ENCODE results near the gene MYCBPAP.

MYCBPAP gene

DNA sequence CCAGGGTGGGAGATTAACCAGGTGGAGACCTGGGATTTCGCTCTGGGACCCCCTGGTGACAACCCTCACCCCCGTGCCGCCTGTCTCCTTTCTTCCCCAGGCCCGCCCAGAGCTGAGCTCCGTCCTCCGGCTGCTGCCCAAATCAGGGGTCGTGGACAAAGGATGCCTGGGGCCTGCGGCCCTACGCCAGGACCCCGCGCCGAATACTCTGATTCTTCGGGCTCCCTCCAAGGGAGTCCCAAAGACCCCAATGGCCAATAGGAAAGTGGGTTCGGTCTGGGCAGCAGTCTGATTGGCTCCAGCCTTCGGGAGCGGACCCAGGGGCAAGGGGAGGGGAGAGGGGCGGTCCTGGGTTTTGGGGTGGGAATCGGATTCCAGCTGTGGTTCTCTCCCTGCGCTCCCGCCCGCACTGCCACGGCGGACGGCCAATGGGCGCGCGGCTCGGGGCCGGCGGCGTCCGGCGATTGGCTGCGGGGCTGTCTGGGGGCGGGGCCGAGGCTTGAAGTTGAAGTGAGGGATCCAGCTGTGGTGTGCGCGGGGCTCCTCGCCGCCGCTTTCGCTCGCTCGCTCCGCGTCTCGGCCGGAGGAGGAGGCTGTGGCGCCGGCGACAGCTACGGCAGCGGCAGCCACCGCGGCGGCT, 52.1 kb downstream of the MYCBPAP start, which contains the start of gene CACNA1G:
CACNA1G (plus strand) TSS at position 531 of the 640 bp plus-strand sequence. CDS start 745 bp downstream, outside the sequence.
- DNase-seq: peak; percentile 95

DNA sequence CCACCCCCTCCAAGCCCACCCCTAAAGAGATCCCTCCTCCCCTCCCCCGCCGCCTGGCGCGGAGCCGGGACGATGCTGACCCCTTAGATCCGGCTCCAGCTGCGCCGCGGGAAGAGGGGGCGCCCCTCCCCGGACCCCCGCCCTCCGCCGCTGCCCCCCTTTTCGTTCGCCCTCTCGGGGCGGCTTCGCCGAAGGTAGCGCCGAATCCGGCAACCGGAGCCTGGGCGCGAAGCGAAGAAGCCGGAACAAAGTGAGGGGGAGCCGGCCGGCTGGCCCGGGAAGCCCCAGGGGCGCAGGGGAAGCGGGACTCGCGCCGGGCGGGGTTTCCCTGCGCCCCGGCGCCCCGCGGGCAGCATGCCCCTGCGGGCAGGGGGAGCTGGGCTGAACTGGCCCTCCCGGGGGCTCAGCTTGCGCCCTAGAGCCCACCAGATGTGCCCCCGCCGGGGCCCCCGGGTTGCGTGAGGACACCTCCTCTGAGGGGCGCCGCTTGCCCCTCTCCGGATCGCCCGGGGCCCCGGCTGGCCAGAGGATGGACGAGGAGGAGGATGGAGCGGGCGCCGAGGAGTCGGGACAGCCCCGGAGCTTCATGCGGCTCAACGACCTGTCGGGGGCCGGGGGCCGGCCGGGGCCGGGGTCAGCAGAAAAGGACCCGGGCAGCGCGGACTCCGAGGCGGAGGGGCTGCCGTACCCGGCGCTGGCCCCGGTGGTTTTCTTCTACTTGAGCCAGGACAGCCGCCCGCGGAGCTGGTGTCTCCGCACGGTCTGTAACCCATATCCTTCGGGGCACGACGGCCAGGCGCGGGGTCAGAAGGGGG, 52.9 kb downstream of the MYCBPAP start:
- DNase-seq: peak; percentile 32

DNA sequence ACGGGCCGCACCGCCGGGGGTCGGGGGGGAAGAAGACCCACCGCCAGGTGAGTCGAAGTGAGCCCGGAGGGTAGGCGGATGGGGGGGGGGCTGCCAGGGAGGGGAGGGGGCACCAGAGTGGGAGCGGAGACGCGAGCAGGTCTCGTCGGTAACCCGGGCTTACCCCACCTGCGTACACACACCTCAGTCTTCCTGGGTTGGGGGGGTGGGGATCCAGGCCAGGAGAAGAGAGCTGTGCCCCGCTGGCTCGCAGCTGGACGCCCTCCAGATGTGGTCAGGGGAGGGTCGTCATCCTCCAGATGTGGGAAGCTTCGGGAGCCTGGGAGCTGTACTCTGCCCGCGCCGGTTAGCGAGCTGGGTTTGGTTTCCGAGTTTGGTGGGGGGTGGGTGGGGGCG, 53.5 kb downstream of the MYCBPAP start:
- DNase-seq: no peak

DNA sequence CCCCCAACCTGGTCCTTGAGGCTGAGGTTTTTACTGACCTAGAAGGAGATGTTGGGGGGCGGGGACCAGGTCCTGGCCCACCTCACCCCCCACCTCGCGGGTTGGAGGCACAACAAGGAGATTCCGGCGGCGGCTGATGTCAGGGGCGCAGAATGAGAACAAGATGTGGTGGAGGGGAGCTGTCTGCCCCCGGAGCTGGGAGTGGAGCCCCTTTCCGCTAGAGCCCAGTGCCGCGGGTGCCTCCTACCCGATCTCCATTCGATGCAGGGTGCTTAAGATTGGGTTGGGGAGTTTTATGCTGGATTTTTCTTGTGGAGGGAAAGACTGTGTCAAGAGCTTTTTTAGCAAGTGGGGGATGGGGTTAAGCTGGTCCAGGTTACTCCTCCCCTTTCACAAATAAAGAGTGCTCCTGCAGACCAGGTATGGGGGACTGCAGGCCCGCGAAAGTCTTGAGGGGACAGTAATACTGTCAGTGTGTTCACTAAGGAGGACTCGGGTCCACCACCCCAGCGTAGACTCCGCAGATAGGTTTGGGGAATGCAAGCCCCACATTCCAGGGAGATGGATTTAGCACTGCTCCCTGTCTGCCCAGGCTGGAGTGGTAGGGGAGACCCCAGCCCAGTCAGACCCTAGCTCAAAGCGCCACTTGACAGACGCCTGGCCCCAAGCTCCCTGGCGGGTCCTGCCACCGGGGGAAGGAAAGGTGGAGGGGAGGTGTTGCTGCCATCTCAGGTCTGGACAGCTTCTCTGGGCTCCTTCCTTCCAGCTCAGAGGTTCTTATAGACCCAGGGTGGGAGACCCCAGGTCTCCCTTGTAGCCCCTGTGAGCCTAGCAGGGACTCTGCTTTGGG, 54.2 kb downstream of the MYCBPAP start:
- peak; percentile 51 for DNase-seq

DNA sequence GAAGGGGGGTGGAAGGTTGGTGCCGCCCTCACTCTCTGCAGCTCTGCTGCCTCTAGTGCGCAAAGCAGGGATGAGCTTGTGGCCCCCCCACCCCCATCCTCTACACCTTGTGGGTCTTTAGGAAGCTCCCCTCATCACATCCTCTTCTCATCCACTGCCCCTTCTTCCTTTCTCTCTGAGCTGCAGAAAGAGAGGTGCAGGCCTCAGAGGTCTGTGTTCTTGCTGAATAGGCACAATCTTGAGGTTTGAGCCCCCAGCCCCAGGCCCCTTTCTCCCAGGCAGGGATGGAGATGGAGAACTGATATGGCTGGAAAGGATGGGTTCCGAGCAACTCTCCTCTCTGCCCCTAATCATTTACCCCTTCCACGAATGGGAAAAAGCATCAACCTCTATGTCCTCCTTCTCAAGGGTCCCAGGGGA, 54.9 kb downstream of the MYCBPAP start:
- DNase-seq: peak; percentile 56

DNA sequence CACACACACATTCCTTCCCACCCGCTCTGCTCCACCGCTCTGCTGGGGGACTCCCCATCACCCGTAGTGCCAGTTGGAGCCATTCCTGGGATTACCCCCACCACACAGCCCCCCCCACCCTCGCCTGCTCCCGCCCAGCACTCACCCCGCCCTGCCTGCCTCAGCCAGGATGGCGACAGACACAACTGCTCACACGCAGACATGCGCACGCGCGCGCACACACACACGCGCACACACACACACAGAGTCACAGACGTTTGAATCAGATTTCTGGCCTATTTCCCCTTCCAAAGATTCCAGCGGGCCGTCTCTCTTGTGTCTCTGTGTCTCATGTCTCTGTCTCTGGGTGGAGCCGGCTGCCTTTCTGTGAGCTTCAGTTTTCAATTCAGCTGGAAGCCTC, 56.7 kb downstream of the MYCBPAP start:
- peak; percentile 61 for DNase-seq

DNA sequence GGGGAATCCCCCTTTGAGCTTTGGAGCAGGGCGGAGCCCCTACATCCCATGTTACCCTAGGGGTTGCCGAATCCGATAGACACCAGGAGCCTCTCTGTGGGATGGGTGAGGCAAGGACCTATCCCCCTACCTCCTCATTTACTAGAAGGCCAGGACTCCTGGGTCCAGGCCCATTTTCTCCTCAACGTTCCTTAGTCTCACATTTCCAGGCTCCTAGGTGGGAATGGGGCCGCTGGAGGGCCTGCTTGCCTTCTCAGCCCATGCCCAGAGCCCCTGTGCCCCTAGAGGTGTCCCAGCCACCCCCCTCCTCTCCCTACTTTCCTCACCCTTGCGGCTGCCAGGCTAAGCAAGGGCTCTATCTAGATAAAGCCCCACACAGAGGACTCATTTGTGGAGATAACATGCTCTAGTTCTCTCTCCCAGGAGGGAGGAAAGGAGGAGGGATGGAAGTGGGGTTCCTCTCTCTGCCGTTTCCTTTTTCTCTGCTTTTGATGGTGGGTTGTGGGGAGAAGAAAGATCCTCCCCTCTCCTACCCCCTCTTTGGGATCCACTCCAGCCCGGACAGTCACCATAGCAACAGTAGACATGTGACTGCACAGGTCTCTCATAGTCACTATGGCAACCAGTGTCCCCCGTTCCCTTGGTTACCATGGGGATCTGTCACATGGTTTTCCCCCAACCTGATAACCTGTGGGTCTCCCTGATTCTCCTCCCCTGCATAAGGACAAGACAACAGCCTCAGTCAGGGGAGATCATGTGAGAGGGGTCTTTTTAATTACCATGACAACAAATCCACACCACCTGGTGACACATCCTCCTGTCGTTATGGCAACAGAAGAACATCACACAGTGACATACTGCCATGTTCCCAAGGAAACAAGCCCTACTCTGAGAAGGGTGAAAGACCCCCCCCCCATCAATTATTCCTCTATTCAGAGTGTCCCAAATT, 57.4 kb downstream of the MYCBPAP start:
- DNase-seq: peak; percentile 88

DNA sequence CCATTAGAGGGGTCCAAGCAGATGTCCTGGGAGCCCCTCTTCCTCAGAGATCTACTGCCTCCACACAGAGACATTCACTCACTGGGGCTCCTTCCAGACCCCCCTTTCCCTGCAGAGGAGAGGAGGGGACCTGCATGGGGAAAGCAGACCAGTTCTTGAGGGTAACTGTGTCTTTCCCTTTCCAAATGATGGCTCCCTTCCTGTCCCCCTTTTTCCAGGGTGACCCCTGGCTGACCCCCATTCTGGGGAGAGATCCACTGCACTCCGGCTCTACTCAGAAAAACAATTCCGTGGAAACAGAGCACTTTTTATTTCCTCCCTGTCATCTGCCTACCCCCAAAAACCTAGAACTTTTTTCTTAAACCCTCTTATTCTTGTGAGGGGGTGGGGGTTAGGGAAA, 58.6 kb downstream of the MYCBPAP start:
- no peak for DNase-seq

DNA sequence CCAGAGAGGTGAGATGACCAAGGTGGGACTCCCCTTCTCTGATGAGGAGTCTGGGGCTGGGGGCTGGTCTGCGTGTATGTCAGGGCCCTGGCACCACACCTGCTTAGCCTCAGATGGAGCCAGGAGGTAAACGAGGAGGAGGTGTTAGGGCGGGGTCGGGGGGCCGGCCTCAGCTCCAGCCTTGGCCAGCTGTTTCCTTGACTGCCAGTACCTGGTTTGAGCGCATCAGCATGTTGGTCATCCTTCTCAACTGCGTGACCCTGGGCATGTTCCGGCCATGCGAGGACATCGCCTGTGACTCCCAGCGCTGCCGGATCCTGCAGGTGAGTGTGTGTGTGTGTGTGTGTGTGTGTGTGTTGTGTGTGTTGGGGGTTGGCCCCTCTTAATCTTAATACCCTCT, 60.4 kb downstream of the MYCBPAP start:
- DNase-seq: no peak

DNA sequence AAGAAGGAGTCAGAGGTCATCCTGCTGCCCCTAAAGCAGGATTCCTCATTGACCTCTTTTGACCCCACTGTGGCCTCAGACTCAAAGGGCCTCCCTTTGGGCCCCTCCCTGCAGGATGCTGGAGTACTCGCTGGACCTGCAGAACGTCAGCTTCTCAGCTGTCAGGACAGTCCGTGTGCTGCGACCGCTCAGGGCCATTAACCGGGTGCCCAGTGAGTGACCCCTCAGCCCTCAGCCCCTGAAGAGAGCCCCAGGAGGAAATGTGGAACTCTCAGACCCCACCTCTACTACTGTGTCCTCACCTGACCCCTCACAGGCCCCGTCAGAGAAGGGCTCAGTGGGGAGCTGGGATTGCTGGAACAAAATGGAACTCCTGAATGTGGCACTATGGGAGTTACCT, 61.4 kb downstream of the MYCBPAP start:
- DNase-seq: no peak

DNA sequence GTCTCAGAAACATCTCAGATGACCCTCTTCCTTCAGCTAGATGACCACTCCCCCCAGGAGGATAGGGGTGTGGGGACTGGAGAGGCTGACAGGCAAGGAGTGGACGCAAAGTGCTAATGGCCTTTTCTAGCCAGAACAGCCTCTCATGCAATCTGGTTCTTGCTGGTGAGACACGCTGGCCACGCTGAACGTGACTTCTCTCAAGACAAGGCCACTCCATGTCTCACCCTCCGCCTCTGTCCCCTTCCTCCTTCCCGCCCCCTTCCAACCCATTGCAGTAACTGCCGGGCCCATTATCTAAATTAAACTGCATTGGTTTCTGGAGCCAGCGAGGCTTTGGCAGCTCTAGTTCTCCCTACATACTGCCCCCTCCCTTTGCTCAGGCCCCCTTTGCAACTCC, 61.8 kb downstream of the MYCBPAP start:
- peak; percentile 75 for DNase-seq

DNA sequence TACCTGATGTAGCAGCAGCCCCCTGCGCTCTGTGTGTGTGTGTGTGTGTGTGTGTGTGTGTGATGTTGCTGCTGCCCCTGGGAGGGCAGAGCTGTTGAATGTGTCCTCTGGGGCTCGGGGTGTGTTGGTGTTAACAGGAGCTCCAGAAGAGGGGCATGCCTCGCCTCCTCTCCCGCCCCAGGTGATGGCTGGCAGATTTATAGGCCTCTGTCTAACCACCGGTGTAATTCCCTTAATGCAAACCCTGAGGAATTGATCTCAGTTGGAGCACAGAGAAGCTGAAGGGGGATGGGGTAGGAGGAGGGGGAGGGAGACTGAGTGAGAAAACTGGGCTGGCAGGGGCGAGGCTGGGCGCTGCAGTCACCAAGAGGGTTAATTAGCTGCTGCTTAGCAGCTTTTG, 62.3 kb downstream of the MYCBPAP start:
- peak; percentile 96 for DNase-seq

DNA sequence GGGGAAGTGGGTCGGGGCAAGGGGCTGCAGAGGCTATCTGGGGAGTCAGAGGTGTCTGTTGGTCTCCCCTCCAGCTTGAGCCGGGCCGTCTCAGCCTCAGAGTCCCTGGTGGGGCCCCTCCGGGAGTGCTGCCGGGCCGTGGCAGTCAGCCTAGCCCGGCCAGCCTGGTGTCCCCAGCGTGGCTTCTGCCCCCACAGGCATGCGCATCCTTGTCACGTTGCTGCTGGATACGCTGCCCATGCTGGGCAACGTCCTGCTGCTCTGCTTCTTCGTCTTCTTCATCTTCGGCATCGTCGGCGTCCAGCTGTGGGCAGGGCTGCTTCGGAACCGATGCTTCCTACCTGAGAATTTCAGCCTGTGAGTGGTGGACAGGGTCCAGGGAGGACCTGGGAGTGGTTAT, 63.4 kb downstream of the MYCBPAP start:
- DNase-seq: no peak

DNA sequence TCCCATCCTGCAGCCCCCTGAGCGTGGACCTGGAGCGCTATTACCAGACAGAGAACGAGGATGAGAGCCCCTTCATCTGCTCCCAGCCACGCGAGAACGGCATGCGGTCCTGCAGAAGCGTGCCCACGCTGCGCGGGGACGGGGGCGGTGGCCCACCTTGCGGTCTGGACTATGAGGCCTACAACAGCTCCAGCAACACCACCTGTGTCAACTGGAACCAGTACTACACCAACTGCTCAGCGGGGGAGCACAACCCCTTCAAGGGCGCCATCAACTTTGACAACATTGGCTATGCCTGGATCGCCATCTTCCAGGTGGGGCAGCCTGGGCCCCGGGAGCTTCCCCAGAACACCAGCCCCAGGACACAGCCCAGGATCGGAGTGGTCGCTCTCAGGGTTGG, 64.3 kb downstream of the MYCBPAP start:
- no peak for DNase-seq

DNA sequence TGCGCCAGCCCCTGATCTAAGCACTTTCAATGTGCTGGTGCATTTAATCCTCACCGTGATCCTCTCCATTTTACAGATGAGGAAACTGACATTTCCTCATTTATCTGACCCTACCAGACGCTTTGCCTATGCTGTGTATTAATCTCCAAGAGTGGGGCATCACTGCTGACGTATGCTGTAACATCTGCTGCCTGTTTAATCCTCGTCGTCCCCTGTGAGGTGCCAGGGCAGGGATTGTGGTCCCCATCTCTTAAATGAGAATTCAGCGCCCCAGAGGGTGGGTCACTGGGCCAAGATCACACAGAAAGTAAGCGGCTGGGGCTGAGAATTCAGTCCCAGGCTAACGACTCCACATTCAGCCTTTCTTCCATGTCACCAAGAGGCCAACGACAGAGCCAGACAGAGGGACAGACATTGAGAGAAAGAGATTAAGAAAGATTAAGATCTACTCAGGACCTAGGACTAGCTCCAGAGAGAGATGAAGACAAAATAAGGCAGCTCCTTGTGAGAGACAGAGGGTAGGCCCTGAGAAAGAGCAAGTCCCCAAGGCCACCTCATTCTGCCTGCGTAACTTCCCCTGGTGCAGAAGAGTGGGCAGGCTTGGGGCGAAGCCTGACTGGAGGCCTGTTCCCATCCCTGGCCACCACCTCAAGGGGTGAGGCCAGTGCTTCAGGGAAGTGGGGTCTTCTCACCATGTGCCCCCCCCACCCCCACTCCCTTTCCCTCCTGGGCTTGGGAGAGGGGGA, 65.8 kb downstream of the MYCBPAP start:
- peak; percentile 97 for DNase-seq

DNA sequence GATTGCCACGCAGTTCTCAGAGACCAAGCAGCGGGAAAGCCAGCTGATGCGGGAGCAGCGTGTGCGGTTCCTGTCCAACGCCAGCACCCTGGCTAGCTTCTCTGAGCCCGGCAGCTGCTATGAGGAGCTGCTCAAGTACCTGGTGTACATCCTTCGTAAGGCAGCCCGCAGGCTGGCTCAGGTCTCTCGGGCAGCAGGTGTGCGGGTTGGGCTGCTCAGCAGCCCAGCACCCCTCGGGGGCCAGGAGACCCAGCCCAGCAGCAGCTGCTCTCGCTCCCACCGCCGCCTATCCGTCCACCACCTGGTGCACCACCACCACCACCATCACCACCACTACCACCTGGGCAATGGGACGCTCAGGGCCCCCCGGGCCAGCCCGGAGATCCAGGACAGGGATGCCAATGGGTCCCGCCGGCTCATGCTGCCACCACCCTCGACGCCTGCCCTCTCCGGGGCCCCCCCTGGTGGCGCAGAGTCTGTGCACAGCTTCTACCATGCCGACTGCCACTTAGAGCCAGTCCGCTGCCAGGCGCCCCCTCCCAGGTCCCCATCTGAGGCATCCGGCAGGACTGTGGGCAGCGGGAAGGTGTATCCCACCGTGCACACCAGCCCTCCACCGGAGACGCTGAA, 67.5 kb downstream of the MYCBPAP start:
- peak; percentile 33 for DNase-seq

DNA sequence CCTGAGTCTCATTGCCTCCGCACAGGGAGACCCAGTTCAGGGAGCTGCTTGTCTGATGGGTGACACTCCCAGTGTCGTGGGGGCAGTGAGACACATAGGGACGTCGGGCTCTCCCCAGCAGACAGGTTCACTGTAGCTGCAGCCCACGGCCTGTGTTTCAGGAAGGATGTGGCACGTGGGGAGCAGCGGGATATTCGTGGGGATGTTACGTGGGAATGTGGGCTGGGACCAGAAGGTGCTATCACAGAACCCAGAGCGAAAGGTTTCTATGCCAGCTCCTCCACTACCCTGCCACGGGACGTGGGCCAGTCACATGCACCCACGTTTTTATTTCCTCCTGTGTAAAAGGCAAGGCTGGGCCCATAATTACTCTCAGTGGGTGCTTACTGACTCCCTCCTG, 68.6 kb downstream of the MYCBPAP start:
- DNase-seq: no peak

DNA sequence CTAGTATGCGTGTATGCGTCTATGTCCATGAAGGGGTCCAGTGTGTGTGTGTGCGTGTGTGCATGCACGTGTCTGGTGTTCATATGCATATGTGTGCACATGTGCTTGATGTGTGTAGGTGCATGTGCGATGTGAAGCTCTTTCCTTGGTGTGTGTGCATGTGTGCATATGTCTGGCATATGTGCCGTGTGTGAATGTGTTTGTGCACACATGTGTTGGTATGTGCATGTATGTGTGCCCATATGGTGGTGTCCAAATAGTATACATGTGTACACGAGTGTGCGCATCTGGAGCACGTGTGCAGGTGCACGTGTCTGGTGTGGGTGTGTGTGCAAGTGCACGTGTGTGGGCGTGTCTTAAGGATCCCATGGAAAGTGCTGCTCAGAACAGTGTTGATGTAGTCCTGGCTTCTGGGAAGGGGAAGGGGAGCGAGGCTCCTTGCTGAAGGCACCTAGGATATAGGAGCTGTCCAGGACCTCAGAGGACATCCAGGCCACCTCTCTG, 69.3 kb downstream of the MYCBPAP start:
- no peak for DNase-seq

DNA sequence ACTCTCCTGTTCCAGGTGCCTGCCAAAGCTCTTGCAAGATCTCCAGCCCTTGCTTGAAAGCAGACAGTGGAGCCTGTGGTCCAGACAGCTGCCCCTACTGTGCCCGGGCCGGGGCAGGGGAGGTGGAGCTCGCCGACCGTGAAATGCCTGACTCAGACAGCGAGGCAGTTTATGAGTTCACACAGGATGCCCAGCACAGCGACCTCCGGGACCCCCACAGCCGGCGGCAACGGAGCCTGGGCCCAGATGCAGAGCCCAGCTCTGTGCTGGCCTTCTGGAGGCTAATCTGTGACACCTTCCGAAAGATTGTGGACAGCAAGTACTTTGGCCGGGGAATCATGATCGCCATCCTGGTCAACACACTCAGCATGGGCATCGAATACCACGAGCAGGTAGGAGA, 69.9 kb downstream of the MYCBPAP start:
- DNase-seq: no peak

DNA sequence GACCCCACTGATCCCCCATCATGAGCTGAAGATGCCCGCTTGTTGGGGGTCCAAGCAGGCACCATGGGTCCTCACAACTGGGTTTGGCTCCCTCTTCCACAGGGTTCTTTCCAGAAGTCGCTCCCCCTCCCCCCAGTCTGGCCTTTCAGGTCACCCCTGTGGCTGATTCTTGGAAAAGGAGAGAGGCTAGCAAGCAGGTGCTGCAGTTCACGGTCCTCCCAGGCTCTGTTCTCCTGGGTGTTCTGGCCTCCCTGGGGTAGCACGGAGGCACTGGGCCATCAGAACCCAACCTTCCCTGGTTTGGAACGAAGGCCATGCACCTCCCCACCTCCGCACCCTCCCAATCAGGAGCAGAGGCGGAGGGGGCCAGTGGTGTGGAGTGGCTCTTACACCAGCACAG, 71.2 kb downstream of the MYCBPAP start:
- DNase-seq: no peak

DNA sequence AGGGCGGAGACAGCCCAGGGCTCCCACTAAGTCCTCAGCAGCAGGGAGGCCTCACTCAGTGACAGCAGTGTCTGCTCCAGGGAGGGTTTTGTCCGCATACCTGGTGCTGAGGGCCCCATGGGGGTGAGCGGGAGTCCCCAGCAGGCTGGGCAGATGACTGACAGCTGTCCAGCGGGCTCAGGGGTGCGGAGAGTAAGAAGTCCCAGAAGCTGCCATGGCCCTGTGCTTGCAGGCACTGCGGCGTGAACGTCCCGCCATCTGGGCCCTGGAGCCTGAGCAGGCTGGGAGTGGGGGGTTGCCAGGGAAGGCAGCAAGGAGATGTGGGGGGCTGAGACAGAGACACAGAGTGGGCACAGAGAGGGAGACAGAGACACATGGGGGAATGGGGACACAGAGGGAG, 72.4 kb downstream of the MYCBPAP start:
- DNase-seq: peak; percentile 58
